HCT116 (cell line): ENCODE measurements around the gene SUGCT.

Source experiments
- CTCF ChIP-seq, 3 experiments: fragments of 200-600 bp in 1 of 3; sonication (generic) in 1 of 3; IDR thresholded peaks in 2 of 3; conservative IDR thresholded peaks in 1 of 3; 2 replicates each; pipeline ENCODE4 v1.5.1; 2012 to 2017; ENCODE audit warnings: low read depth in 2 of 3, low read length in 2 of 3, antibody characterized with exemption in 1 of 3, borderline replicate concordance in 1 of 3, control low read depth in 1 of 3, mild to moderate bottlenecking in 1 of 3, mixed read lengths in 1 of 3, mixed run types in 1 of 3, moderate library complexity in 1 of 3; ENCODE audit not compliant: insufficient read depth in 1 of 3
- ELF1 ChIP-seq: IDR thresholded peaks from 2 replicates; pipeline ENCODE4 v1.6.1; 2012; ENCODE audit warnings: low read depth, borderline replicate concordance
- EZH2 ChIP-seq: fragments of 200-600 bp; sonication (generic); IDR thresholded peaks from 2 replicates; pipeline ENCODE4 v1.6.1; 2017; ENCODE audit warnings: antibody characterized with exemption, mixed run types
- EZH2phosphoT487 ChIP-seq: fragments of 200-600 bp; IDR thresholded peaks from 2 replicates; pipeline ENCODE4 v1.6.1; 2018; ENCODE audit warnings: antibody characterized with exemption, borderline replicate concordance
- POLR2A ChIP-seq: IDR thresholded peaks from 2 replicates; pipeline ENCODE4 v1.7.0; 2011; ENCODE audit warnings: borderline replicate concordance; ENCODE audit not compliant: insufficient read depth, insufficient read length; ENCODE audit errors: extremely low read depth
- POLR2AphosphoS5 ChIP-seq: IDR thresholded peaks from 2 replicates; pipeline ENCODE4 v1.6.1; 2011; ENCODE audit warnings: mild to moderate bottlenecking, low read depth, low read length, moderate library complexity
- RAD21 ChIP-seq: IDR thresholded peaks from 2 replicates; pipeline ENCODE4 v1.6.1; 2012; ENCODE audit warnings: low read depth, mild to moderate bottlenecking
- ZFX ChIP-seq: fragments of 450-650 bp; IDR thresholded peaks from 2 replicates; pipeline ENCODE4 v1.6.1; 2017

GRCh38 chr7:40137563-40137962 is 2.8 kb downstream of the SUGCT start:
- TF ChIP-seq EZH2phosphoT487 (no peak), CTCF (IDR thresholded peaks at IDR 0.05 in 2 of 3, conservative IDR thresholded peaks at IDR 0.05 in 1 of 3; ENCODE audit: borderline replicate concordance in 1 of 3, insufficient read depth in 1 of 3, low read depth in 2 of 3, low read length in 2 of 3) (no peak), POLR2AphosphoS5 (no peak), ELF1 (no peak), POLR2A (no peak), RAD21 (no peak), ZFX (no peak), EZH2 (no peak)
